ENCODE measurements around the gene SLC16A11. TPM values are rescaled to one million over a fixed set of nuclear protein-coding genes. Genes with fewer than 3 reads are reported as not detected.
A peak's percentile ranks its signal among the peaks of the same experiment; 100 is the strongest.

The SLC16A11 gene
- total RNA-seq, 1 experiment from 2014 or later = 0.48 TPM

- TF ChIP-seq KAT7 (CRISPR knock-in tag; IDR thresholded peaks at IDR 0.05; ENCODE audit: borderline replicate concordance) (0 out of 2 replicates have a peak, but pooled peaks have one; percentile 78), TEAD4 (CRISPR knock-in tag; IDR thresholded peaks at IDR 0.05) (peak; percentile 80; the same call in 1 of the 2 replicates), MYBL2 (CRISPR knock-in tag; IDR thresholded peaks at IDR 0.05) (peak; percentile 59)
These were observed 48.2 kb downstream of the SLC16A11 start, which contains the start of gene ALOX12 (continued) for GRCh38 chr17:6995500-6996255.

GRCh38 chr17:6994666-6995256, 49.1 kb downstream of the SLC16A11 start:
- POLR2A ChIA-PET = interaction anchor here (0.6 to 1.3 kb wide), 3 partner anchors 19 to 66 kb away, joined by 3 to 9 read pairs (median 4); no protein-coding TSS in a partner anchor
- peaks cover 8% of the 10 kb centered on the region for H3K4me1 Mint-ChIP-seq
- ATAC-seq (no peak), DNase-seq (ENCODE audit: low spot score) (no peak)
- no peak for TF ChIP-seq ZNF121 (CRISPR knock-in tag; IDR thresholded peaks at IDR 0.05)
- no peak for TF ChIP-seq TEAD4 (CRISPR knock-in tag; IDR thresholded peaks at IDR 0.05)
- no peak for TF ChIP-seq GABPB1 (CRISPR knock-in tag; IDR thresholded peaks at IDR 0.05)
- no peak for TF ChIP-seq NR3C1 (CRISPR knock-in tag; conservative IDR thresholded peaks at IDR 0.05; ENCODE audit: low read depth)
- TF ChIP-seq MXD4 (CRISPR knock-in tag; IDR thresholded peaks at IDR 0.05; ENCODE audit: borderline replicate concordance) = no peak
- TF ChIP-seq ZNF532 (CRISPR knock-in tag; IDR thresholded peaks at IDR 0.05; ENCODE audit: borderline replicate concordance) = no peak
- TF ChIP-seq ERG (CRISPR knock-in tag; IDR thresholded peaks at IDR 0.05) = no peak
- TF ChIP-seq JUN (CRISPR knock-in tag; IDR thresholded peaks at IDR 0.05) = no peak
- TF ChIP-seq SP1 (CRISPR knock-in tag; conservative IDR thresholded peaks at IDR 0.05) = no peak
- no peak for TF ChIP-seq MYBL2 (CRISPR knock-in tag; IDR thresholded peaks at IDR 0.05)
- no peak overlapping the region for H3K27ac Mint-ChIP-seq
- 0 out of 2 replicates have a peak, but pooled peaks cover 5% of the 10 kb centered on the region for H3K36me3 Mint-ChIP-seq
- H3K27me3 Mint-ChIP-seq (ENCODE audit: low read depth) = peaks cover 55% of the 10 kb centered on the region
- H3K4me3 Mint-ChIP-seq = peak overlapping the region; percentile 77
- CTCF ChIA-PET = interaction anchor here (1.0 to 2.9 kb wide), 9 partner anchors 9 to 328 kb away, joined by 4 to 28 read pairs (median 9); partner anchors contain the start of genes BCL6B and SLC13A5
- no peaks in the 10 kb centered on the region for H3K9me3 Mint-ChIP-seq

- peaks cover 8% of the 10 kb centered on the region for H3K4me1 Mint-ChIP-seq
- H3K36me3 Mint-ChIP-seq = 0 out of 2 replicates have a peak, but pooled peaks cover 5% of the 10 kb centered on the region
- ChIA-PET CTCF (interaction anchor here (0.8 to 2.9 kb wide), 4 partner anchors 9 to 28 kb away, joined by 3 to 28 read pairs (median 15); partner anchors contain the start of gene BCL6B), POLR2A (no interaction called here)
- peaks cover 57% of the 10 kb centered on the region for H3K27me3 Mint-ChIP-seq (ENCODE audit: low read depth)
- H3K9me3 Mint-ChIP-seq = no peaks in the 10 kb centered on the region
- H3K27ac Mint-ChIP-seq = no peak overlapping the region
- no peak for ATAC-seq
- H3K4me3 Mint-ChIP-seq = no peak overlapping the region
- no peak for DNase-seq (ENCODE audit: low spot score)
- no peak for TF ChIP-seq ZNF317 (CRISPR knock-in tag; IDR thresholded peaks at IDR 0.05; ENCODE audit: borderline replicate concordance, low read depth)
- no peak for TF ChIP-seq ETV6 (CRISPR knock-in tag; IDR thresholded peaks at IDR 0.05)
- no peak for TF ChIP-seq ZNF263 (CRISPR knock-in tag; IDR thresholded peaks at IDR 0.05; ENCODE audit: low read depth)
- no peak for TF ChIP-seq RORB (CRISPR knock-in tag; IDR thresholded peaks at IDR 0.05)
- no peak for TF ChIP-seq CDX4 (CRISPR knock-in tag; IDR thresholded peaks at IDR 0.05; ENCODE audit: borderline replicate concordance)
- TF ChIP-seq SMAD3 (CRISPR knock-in tag; IDR thresholded peaks at IDR 0.05; ENCODE audit: borderline replicate concordance) = no peak
- no peak for TF ChIP-seq MLX (CRISPR knock-in tag; IDR thresholded peaks at IDR 0.05)
- no peak for TF ChIP-seq JUN (CRISPR knock-in tag; IDR thresholded peaks at IDR 0.05)
- no peak for TF ChIP-seq PRDM15 (CRISPR knock-in tag; IDR thresholded peaks at IDR 0.05)
These were observed 49.7 kb downstream of the SLC16A11 start for GRCh38 chr17:6994118-6994598.
